SIG-M5 treated with dmso at 0.1 percent for 504 hours (cell line): Measurements from ENCODE around the gene UGT2B7.
"Not testable (repeated sequence)": the region's sequence is repeated elsewhere in the genome, so short reads cannot be mapped to it uniquely, and the experiment has no call there.

ENCODE experiments used
- DNase-seq: peaks from one replicate; lab custom pipeline; 2025; ENCODE audit not compliant: unreplicated experiment; lab: John Stamatoyannopoulos, UW

UGT2B7 gene

DNA sequence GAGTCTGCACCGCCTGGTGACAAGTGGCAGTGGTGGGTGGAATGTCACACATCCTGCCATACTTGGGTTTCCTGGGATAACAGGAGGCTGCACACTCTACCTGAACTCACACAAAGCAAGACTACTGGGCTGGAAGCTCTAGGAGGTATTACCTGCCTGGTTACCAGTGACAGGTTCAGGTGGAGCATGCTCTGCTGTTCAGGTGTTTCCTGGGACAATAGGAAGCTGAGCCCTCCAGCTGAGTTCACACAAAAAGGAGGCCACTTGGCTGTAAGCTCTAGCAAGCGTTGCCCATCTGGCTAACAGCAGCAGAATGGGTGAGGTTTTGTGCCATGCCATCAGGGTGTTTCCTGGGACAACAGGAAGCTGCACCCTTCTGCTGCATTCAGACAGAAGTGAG, 17.4 kb upstream of the UGT2B7 start:
- no peak for DNase-seq

DNA sequence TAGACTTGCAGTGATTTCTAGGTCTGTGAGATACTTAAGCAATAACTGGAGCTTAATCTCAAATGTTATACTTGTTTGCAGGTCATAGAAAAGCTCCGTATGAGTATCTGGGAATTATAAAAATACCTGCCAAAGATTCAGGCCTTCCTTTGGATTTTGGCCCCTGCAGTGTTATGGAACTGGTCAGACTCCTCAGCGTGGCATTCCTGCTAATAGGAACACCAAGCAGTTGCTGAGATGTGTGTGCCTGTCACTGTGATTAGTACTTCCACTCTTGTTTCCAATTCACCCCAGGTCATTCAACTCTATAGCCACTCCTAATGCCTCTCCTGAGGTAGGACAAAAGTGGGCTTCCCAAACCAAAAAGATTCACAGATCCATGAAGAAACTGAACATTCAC, 7.8 kb upstream of the UGT2B7 start:
- DNase-seq = no peak

GRCh38 chr4:69089388-69089787, 6.9 kb upstream of the UGT2B7 start:
- no peak for DNase-seq

DNA sequence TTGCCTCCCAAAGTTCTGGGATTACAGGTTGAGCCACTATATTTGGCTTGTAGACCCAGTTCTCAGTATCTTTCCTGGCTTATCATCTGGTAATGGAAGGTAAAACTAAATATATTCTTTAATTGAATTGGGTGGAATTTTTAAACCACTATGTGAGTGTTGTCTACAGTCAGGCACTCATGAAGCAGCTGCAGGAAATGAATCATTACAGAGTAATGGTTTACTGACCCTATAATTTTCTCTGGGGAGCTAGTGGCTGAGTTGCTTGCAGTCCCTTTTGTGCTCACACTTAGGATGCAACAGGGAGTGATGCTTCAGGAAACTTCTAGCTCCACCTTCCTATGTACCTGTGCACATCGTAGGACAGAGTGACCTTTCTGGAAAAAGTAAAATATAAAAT, 4.1 kb upstream of the UGT2B7 start:
- DNase-seq = no peak

- no peak for DNase-seq
These were observed 3.2 kb upstream of the UGT2B7 start for GRCh38 chr4:69092980-69093568.

DNA sequence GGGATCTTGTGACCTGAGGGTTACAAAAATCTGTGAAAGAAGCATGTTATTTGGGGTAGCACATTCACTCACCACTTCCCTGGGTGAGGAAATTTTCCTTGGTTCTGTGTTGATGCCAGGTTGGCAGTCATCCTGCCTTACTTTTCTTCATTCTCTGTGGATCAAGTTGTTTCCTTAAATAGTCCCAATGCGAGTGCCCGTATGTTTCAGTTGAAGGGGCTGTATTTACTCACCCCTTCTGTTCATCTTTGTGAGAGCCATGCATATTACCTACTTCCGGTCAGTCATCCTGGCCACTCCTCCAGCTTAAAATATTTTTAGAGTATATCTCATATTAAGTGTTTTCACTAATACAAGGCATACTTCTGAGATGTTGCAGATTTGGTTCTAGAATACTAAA, 2.6 kb upstream of the UGT2B7 start:
- DNase-seq = no peak

DNA sequence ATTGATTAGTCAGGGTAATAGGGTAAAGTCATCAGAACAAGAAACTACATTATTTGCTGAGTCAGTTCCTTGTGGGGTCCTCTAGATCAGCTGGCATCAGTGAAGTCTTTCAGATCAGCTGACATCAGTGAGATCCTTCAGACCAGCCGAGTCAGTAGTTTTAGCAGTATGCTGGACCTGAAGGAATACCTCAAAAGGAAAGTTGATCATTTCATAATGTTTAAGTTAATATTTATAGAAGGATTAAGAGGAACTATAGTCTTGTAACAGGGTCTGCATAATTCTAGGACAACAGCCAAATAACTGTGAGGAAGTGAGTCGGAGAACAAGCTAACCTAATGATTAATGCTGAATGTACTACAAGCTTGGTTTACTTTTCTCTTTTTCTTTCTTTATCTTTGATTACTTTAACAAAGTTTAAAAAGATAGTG, 958 bp upstream of the UGT2B7 start:
- no peak for DNase-seq

GRCh38 chr4:69096810-69097209, 536 bp downstream of the UGT2B7 start:
- DNase-seq = no peak

DNA sequence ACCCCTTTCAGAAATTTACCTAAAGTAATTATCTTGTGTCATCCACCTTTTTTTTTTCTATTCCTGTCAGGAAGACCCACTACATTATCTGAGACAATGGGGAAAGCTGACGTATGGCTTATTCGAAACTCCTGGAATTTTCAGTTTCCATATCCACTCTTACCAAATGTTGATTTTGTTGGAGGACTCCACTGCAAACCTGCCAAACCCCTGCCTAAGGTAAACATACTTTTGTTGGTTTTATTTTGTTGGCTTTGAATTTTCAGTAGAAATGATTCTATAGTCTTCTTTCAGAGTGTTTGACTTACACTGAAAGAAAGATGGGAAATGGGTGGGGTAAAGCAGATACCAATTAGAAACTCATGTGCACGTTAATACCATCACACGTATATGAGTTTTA, 2.2 kb downstream of the UGT2B7 start:
- DNase-seq = no peak

DNA sequence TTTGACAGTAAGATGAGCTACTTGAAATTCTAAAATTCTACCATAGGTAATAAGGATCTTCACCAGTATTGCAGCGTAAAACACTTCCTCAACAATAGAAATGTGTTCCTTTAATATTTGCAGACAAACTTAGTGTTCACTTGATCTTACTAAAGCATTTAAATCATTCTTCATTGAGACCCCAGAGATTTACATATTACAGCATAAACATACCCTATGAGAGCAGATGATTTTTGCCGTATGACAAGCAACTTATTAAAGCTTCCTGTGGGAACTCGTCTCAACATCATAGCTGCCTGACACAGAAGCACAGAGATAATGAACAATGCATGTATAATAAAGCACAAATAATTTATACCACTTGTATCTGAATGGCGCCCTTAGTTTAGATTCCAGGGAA, 3.6 kb downstream of the UGT2B7 start:
- DNase-seq = no peak

DNA sequence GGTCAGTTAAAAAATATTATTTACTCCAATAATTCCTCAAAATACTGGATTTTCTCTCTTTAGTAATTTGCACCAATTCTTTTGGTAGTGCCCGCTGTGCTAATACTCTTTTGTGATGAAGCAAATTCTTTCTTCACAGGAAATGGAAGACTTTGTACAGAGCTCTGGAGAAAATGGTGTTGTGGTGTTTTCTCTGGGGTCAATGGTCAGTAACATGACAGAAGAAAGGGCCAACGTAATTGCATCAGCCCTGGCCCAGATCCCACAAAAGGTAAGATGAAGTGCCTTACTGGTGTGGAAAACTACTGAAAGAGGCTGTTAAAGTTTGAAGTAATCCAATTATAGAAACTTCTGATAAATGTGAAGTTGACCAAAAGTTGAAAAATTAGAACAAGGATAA, 6.4 kb downstream of the UGT2B7 start:
- DNase-seq = not testable (repeated sequence)

- no peak for DNase-seq
These were observed 8.5 kb downstream of the UGT2B7 start for GRCh38 chr4:69104719-69105275.

GRCh38 chr4:69115151-69115850, 19.0 kb downstream of the UGT2B7 start:
- DNase-seq = not testable (repeated sequence)

DNA sequence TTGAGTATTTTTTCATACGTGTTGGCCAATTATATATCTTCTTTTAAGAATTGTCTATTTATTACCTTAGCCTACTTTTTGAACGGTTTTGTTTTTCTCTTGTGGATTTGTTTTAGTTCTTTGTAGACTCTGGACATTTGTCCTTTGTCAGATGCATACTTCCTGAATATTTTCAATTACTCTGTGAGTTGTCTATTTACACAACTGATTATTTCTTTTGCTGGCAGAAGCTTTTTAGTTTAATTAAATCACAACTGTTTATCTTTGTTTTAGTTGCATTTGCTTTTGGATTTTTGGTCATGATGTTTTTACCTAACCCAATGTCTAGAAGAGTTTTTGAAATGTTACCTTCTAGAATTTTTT, 19.6 kb downstream of the UGT2B7 start:
- DNase-seq = no peak

DNA sequence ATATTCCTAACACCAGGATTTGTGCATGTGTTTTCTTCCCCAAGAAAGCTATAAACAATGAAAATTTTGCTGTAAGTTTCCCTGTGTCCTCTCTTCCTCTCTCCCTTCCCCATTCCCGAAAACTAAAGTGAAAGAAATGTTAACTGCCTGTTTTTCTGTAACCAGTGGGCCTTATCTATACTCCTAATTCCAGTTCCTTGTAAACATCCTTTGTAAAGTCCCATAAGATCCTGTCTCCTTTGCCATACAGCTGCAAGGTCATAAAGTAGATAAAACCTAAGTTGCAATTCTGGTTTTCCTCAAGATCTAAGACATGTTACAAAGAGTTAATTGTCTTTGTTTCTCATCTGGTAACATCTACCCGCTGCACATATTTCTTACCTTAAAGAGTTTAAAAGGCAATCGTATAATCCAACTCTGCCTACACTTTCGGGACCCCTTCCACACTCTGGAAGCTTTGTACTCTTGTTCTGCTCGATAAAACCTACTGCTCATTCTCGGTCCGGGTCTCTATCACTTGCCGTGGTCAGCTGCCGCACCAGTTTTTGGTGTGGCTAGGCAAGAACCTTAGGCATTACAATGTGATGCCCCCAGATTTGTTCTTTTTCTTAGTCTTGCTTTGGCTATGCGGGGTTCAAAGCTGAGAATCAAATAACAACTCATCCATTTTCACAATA, 20.5 kb downstream of the UGT2B7 start:
- DNase-seq = no peak

- no peak for DNase-seq
These were observed 24.6 kb downstream of the UGT2B7 start for GRCh38 chr4:69120870-69121269.

DNA sequence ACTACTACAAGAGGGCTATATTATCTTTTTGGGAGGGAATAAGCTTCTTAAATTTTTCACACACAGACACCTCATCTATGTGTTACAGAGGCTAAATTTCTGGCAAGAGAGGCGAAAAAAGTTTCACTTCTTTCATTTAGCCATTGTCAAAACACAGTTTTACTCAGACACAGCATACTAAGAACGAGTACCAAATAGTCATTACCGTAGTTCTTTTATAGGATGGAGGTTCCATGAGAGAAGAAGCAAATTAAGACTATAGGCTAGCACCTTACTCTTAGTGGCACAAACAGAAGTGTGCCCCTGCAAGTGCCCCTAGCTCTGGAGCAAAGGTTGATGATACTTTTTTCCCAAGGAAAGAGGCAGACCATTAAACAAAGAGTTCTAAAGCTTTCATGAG, 26.2 kb downstream of the UGT2B7 start:
- DNase-seq = no peak

DNA sequence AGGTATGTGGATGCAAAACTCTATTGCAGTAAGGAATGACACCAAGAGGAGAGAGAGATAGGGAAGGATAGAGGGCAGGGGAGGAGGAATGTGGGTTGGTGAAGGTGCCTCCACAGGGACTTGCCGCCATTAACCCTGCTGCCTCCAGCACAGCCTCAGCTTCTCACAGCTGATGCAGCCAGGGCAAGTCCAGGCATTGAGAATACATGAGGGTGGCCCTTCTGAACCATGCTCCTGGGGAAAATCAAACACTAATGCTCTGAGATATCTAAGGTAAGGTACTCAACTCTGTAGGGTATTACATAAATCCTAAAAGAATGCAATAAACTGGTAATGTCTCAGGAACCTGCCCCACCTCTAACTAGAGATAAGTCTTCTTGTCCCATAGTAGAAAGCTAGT, 28.7 kb downstream of the UGT2B7 start:
- DNase-seq = no peak

- DNase-seq = no peak
These were observed 29.8 kb downstream of the UGT2B7 start for GRCh38 chr4:69126024-69126423.

GRCh38 chr4:69133993-69134392, 37.7 kb downstream of the UGT2B7 start:
- DNase-seq = no peak

DNA sequence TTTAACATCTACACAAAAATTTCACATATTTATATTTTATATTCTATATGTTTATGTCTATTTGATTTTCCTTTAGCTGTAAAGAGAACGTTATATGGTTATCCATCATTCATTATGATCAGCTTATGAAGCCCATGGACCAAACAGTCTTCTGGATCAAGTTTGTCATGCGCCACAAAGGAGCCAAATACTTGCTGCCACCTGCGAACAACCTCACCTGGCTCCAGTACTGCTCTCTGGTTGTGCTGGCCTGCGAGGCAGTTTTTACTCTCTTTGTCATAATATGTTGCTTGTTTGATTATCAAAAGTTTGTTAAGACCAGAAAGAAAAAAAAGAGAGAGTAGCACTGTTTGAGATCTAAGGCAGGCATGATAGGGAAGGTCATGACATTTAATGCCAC, 38.2 kb downstream of the UGT2B7 start:
- no peak for DNase-seq

DNA sequence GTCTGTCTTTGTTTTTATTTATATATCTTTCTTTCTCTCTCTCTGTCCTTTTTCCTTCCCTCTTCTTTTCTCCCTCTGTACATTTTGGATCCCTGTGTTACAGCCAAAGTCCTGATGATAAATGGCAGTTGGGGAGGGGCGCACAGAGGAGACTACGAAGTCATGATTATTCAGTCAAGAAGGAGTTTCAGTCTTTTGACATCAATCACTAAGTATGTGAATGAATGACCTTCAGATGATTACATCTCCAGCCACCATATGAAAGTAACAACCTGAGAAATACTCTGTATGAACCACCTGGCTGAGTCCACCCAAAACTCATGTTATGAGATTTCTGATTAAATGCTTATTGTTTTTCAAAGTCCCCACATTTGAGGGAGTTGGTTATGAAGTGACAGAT, 45.0 kb downstream of the UGT2B7 start:
- DNase-seq = no peak
